ENCODE measurements around the gene BCKDHA.

DNA sequence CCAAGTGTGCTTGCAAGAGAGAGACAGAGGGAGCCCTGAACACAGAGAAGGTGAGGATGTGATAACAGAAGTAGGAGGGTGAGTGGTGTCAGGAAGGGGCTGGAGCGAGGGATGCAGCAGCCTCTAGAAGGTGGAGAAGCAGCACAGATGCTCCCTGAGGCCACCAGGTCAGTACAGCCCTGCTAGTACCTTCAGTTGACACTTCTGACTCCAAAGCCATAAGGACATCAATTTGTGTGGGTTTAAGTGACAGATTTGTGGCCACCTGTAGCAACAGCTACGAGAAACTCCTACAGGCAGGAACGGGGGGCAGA is 52.2 kb downstream of the BCKDHA start:
- TF ChIP-seq, protein P1, sequence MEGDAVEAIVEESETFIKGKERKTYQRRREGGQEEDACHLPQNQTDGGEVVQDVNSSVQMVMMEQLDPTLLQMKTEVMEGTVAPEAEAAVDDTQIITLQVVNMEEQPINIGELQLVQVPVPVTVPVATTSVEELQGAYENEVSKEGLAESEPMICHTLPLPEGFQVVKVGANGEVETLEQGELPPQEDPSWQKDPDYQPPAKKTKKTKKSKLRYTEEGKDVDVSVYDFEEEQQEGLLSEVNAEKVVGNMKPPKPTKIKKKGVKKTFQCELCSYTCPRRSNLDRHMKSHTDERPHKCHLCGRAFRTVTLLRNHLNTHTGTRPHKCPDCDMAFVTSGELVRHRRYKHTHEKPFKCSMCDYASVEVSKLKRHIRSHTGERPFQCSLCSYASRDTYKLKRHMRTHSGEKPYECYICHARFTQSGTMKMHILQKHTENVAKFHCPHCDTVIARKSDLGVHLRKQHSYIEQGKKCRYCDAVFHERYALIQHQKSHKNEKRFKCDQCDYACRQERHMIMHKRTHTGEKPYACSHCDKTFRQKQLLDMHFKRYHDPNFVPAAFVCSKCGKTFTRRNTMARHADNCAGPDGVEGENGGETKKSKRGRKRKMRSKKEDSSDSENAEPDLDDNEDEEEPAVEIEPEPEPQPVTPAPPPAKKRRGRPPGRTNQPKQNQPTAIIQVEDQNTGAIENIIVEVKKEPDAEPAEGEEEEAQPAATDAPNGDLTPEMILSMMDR (IDR thresholded peaks at IDR 0.05 in 2 of 3, conservative IDR thresholded peaks at IDR 0.05 in 1 of 3; ENCODE audit: borderline replicate concordance in 1 of 3, insufficient read depth in 1 of 3, low read depth in 2 of 3, low read length in 2 of 3), result no peak
- TF ChIP-seq RAD21 (IDR thresholded peaks at IDR 0.05; ENCODE audit: low read depth) (no peak), POLR2A (IDR thresholded peaks at IDR 0.05; ENCODE audit: borderline replicate concordance, extremely low read depth, insufficient read depth, insufficient read length) (no peak), TCF7L2 (IDR thresholded peaks at IDR 0.05; ENCODE audit: borderline replicate concordance, extremely low read depth, insufficient read depth, insufficient read length) (no peak), EZH2phosphoT487 (IDR thresholded peaks at IDR 0.05; ENCODE audit: borderline replicate concordance) (no peak)
- TF ChIP-seq, protein P2, sequence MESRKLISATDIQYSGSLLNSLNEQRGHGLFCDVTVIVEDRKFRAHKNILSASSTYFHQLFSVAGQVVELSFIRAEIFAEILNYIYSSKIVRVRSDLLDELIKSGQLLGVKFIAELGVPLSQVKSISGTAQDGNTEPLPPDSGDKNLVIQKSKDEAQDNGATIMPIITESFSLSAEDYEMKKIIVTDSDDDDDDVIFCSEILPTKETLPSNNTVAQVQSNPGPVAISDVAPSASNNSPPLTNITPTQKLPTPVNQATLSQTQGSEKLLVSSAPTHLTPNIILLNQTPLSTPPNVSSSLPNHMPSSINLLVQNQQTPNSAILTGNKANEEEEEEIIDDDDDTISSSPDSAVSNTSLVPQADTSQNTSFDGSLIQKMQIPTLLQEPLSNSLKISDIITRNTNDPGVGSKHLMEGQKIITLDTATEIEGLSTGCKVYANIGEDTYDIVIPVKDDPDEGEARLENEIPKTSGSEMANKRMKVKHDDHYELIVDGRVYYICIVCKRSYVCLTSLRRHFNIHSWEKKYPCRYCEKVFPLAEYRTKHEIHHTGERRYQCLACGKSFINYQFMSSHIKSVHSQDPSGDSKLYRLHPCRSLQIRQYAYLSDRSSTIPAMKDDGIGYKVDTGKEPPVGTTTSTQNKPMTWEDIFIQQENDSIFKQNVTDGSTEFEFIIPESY (IDR thresholded peaks at IDR 0.05; ENCODE audit: extremely low read depth, insufficient replicate concordance, low read length), result no peak

All from HCT116 (cell line).